ENCODE measurements around the gene CAPN15.
A peak's percentile ranks its signal among the peaks of the same experiment; 100 is the strongest.

CAPN15 gene

GRCh38 chr16:553601-554296 is 26.2 kb downstream of the CAPN15 start:
- no peak overlapping the region for H3K4me3 ChIP-seq (ENCODE audit: low read depth, low read length)
- no peak for TF ChIP-seq CTCF (IDR thresholded peaks at IDR 0.05; ENCODE audit: low read depth, low read length)
- DNase-seq (ENCODE audit: low read depth, low spot score) = no peak
- in situ Hi-C loops (cut with HindIII; ENCODE audit: low sequenced_read_pairs) = no loop called here

GRCh38 chr16:554297-554621 is 26.7 kb downstream of the CAPN15 start:
- DNase-seq (ENCODE audit: low read depth, low spot score) = no peak
- no peak overlapping the region for H3K4me3 ChIP-seq (ENCODE audit: low read depth, low read length)
- no peak for TF ChIP-seq CTCF (IDR thresholded peaks at IDR 0.05; ENCODE audit: low read depth, low read length)
- in situ Hi-C loops (cut with HindIII; ENCODE audit: low sequenced_read_pairs) = no loop called here

GRCh38 chr16:554640-555365 is 27.3 kb downstream of the CAPN15 start:
- DNase-seq (ENCODE audit: low read depth, low spot score) = peak; percentile 64
- H3K4me3 ChIP-seq (ENCODE audit: low read depth, low read length) = no peak overlapping the region
- TF ChIP-seq CTCF (IDR thresholded peaks at IDR 0.05; ENCODE audit: low read depth, low read length) = no peak
- in situ Hi-C loops (cut with HindIII; ENCODE audit: low sequenced_read_pairs) = no loop called here

GRCh38 chr16:555528-556473 is 28.3 kb downstream of the CAPN15 start:
- TF ChIP-seq CTCF (IDR thresholded peaks at IDR 0.05; ENCODE audit: low read depth, low read length) = no peak
- no peak overlapping the region for H3K4me3 ChIP-seq (ENCODE audit: low read depth, low read length)
- no peak for DNase-seq (ENCODE audit: low read depth, low spot score)
- in situ Hi-C loops (cut with HindIII; ENCODE audit: low sequenced_read_pairs) = no loop called here

GRCh38 chr16:556474-557173 is 29.1 kb downstream of the CAPN15 start:
- in situ Hi-C loops (cut with HindIII; ENCODE audit: low sequenced_read_pairs) = no loop called here

More at GRCh38 chr16:556474-557173, 29.1 kb downstream of the CAPN15 start:
- TF ChIP-seq CTCF (IDR thresholded peaks at IDR 0.05; ENCODE audit: low read depth, low read length) = no peak
- H3K4me3 ChIP-seq (ENCODE audit: low read depth, low read length) = no peak overlapping the region
- DNase-seq (ENCODE audit: low read depth, low spot score) = no peak
